ENCODE results near the gene EPS8L2. TPM values are rescaled to one million over a fixed set of nuclear protein-coding genes. Genes with fewer than 3 reads are reported as not detected.

EPS8L2 gene
- total and polyA plus RNA-seq, 4 donors = 24.4 to 138 (median 62.7) TPM

DNA sequence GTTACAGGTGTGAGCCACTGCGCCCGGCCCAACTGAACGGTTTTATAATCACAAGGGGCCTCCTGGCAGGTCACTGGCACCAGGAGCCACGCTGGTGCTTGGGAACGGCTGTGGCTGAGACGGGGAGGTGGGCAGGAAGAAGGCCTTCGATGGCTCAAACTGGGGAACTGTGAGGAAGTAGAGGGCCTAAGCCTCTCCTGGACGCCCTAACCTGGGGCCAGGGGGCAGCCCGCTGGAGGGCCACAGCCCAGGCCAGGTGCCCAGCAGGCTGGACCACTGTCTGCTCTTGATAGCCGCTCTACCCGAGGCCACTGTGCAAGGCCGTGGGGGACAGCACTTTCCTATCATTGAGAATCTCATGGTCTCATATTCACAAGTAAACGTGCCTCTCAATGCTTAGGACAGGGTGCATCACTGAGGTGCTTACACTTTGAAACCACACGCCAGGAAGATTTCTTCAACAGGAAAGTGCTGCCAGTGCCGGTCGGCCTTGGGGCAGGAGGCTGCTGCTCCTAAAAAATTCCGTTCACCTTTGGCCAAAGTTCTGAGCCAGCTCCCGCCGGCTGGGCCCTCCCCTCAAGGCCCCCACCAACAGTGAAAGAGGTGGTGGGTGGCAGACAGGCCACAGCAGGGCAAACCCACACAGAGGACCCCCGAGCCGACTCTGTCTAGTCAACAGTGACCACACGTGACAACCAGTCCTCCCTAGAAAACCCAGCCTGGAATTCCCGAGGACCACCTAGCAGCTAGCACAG, 64.0 kb downstream of the EPS8L2 start:
- no peak overlapping the region for H3K27ac ChIP-seq (ENCODE audit: low read depth in 1 of 2, low read length in 2 of 2)
- no peaks in the 10 kb centered on the region for H3K4me1 ChIP-seq (ENCODE audit: control insufficient read depth in 4 of 4, insufficient read depth in 4 of 4, low read length in 3 of 4)
- H3K4me3 ChIP-seq (ENCODE audit: low read depth in 1 of 3, low read length in 3 of 3) = no peak overlapping the region
- no peaks in the 10 kb centered on the region for H3K9me3 ChIP-seq (ENCODE audit: control insufficient read depth in 4 of 4, low read length in 3 of 4)
- no peak overlapping the region for H3K9ac ChIP-seq (ENCODE audit: low read depth in 1 of 2, low read length in 2 of 2)
- TF ChIP-seq TAF1 (conservative IDR thresholded peaks at IDR 0.05) = no peak
- TF ChIP-seq, protein P1, sequence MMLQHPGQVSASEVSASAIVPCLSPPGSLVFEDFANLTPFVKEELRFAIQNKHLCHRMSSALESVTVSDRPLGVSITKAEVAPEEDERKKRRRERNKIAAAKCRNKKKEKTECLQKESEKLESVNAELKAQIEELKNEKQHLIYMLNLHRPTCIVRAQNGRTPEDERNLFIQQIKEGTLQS (IDR thresholded peaks at IDR 0.05) = no peak
- TF ChIP-seq, protein P2, sequence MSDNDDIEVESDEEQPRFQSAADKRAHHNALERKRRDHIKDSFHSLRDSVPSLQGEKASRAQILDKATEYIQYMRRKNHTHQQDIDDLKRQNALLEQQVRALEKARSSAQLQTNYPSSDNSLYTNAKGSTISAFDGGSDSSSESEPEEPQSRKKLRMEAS (IDR thresholded peaks at IDR 0.05) = no peak
- no peak for TF ChIP-seq FOXA1 (IDR thresholded peaks at IDR 0.05)
- TF ChIP-seq NR2F2 (IDR thresholded peaks at IDR 0.05) = no peak
- TF ChIP-seq FOXA2 (IDR thresholded peaks at IDR 0.05) = no peak
- no peak for TF ChIP-seq EGR1 (IDR thresholded peaks at IDR 0.05; ENCODE audit: low read depth in 2 of 2)
- TF ChIP-seq, protein P3, sequence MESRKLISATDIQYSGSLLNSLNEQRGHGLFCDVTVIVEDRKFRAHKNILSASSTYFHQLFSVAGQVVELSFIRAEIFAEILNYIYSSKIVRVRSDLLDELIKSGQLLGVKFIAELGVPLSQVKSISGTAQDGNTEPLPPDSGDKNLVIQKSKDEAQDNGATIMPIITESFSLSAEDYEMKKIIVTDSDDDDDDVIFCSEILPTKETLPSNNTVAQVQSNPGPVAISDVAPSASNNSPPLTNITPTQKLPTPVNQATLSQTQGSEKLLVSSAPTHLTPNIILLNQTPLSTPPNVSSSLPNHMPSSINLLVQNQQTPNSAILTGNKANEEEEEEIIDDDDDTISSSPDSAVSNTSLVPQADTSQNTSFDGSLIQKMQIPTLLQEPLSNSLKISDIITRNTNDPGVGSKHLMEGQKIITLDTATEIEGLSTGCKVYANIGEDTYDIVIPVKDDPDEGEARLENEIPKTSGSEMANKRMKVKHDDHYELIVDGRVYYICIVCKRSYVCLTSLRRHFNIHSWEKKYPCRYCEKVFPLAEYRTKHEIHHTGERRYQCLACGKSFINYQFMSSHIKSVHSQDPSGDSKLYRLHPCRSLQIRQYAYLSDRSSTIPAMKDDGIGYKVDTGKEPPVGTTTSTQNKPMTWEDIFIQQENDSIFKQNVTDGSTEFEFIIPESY (IDR thresholded peaks at IDR 0.05) = no peak
- no peak for TF ChIP-seq RAD21 (IDR thresholded peaks at IDR 0.05)
- no peak for TF ChIP-seq CTCF (IDR thresholded peaks at IDR 0.05; ENCODE audit: low read depth, low read length, missing input control)
- no peak for TF ChIP-seq SP1 (IDR thresholded peaks at IDR 0.05)
- no peak for DNase-seq (ENCODE audit: low spot score)
- no peaks in the 10 kb centered on the region for H3K27me3 ChIP-seq (ENCODE audit: control insufficient read depth in 4 of 4, insufficient read depth in 4 of 4, low read length in 3 of 4)
- peaks cover 9 to 39% (median 16%) of the 10 kb centered on the region in 4 donors for H3K36me3 ChIP-seq (ENCODE audit: control insufficient read depth in 4 of 4, insufficient read depth in 3 of 4, low read depth in 1 of 4, low read length in 3 of 4)
- WGBS = 91% methylated on average over 23 of the region's 23 CpGs

- Histone ChIP-seq H3K4me3 (ENCODE audit: low read depth in 1 of 3, low read length in 3 of 3) (no peak overlapping the region), H3K9me3 (ENCODE audit: control insufficient read depth in 4 of 4, low read length in 3 of 4) (no peaks in the 10 kb centered on the region), H3K4me1 (ENCODE audit: control insufficient read depth in 4 of 4, insufficient read depth in 4 of 4, low read length in 3 of 4) (peaks cover 0 to 7% (median 1%) of the 10 kb centered on the region in 4 donors), H3K27me3 (ENCODE audit: control insufficient read depth in 4 of 4, insufficient read depth in 4 of 4, low read length in 3 of 4) (no peaks in the 10 kb centered on the region), H3K36me3 (ENCODE audit: control insufficient read depth in 4 of 4, insufficient read depth in 3 of 4, low read depth in 1 of 4, low read length in 3 of 4) (peaks cover 9 to 36% (median 15%) of the 10 kb centered on the region in 4 donors), H3K9ac (ENCODE audit: low read depth in 1 of 2, low read length in 2 of 2) (no peak overlapping the region), H3K27ac (ENCODE audit: low read depth in 1 of 2, low read length in 2 of 2) (no peak overlapping the region)
- WGBS = 94% methylated on average over 32 of the region's 32 CpGs
- no peak for DNase-seq (ENCODE audit: low spot score)
- TF ChIP-seq HNF4G (IDR thresholded peaks at IDR 0.05) (no peak), SP1 (IDR thresholded peaks at IDR 0.05) (no peak), YY1 (IDR thresholded peaks at IDR 0.05) (no peak), EGR1 (IDR thresholded peaks at IDR 0.05; ENCODE audit: low read depth in 2 of 2) (no peak), RXRA (IDR thresholded peaks at IDR 0.05) (no peak), RAD21 (IDR thresholded peaks at IDR 0.05) (no peak), FOXA2 (IDR thresholded peaks at IDR 0.05) (no peak), GABPA (IDR thresholded peaks at IDR 0.05 in 1 of 2, conservative IDR thresholded peaks at IDR 0.05 in 1 of 2) (no peak), FOXA1 (IDR thresholded peaks at IDR 0.05) (no peak), CTCF (IDR thresholded peaks at IDR 0.05; ENCODE audit: low read depth, low read length, missing input control) (no peak), TAF1 (conservative IDR thresholded peaks at IDR 0.05) (no peak), HNF4A (conservative IDR thresholded peaks at IDR 0.05) (no peak)
- TF ChIP-seq, protein P3 (IDR thresholded peaks at IDR 0.05) = no peak
- TF ChIP-seq, protein P2 (IDR thresholded peaks at IDR 0.05) = no peak
- TF ChIP-seq, protein P1 (IDR thresholded peaks at IDR 0.05) = no peak
Measured at GRCh38 chr11:770642-771616, 64.9 kb downstream of the EPS8L2 start.
